GM21526 (cell line): ENCODE measurements around the gene RSBN1.
"Not testable (repeated sequence)": the region's sequence is repeated elsewhere in the genome, so short reads cannot be mapped to it uniquely, and the experiment has no call there.

Experiments
- ATAC-seq: cut with Tn5 transposase; IDR thresholded peaks from one replicate; pipeline ENCODE4 v1.9.1; 2021; ENCODE audit warnings: moderate library complexity; ENCODE audit not compliant: unreplicated experiment, low FRiP score

Gene RSBN1

GRCh38 chr1:113811888-113812660, at the start of gene RSBN1:
Gene RSBN1 (minus strand): TSS chr1:113812476. CDS start chr1:113812412, 64 bp downstream.
- ATAC-seq = peak; percentile 89

DNA sequence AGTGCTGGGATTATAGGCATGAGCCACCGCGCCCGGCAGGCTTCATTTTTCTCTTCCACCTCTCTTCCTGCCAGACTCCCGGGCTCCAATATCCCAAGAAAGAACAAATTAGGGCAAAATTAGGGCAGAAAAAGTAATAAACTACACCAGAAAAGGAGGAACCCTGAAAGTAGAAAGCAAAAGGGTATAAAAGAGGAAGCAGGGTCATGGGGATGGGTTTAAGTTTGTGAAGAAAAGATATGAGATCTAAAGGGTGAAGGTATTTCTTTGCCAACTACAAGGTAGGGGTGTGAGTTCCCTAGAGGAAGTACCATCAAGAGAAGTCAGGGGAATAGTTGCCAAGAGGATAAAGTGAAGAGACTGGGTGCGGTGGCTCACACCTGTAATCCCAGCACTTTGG, 49.4 kb upstream of the RSBN1 start:
- ATAC-seq = no peak

DNA sequence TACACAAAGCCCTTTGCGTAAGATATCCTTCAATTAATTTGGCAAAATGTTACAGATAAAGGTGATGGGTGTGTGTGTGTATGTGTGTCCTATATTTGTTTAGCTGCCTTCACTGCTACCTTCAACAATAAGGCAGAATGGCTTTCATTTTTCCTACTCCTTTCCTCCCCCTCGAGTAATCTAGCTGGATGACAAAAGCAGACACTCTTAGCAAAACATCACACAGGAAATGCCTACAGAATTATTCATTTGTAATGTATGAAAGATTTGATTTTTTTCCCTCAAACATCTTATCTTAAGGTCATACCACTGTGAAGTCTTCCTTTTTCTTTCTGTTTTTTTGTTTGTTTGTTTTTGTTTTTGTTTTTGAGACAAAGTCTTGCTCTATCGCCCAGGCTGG, 48.6 kb upstream of the RSBN1 start:
- no peak for ATAC-seq

DNA sequence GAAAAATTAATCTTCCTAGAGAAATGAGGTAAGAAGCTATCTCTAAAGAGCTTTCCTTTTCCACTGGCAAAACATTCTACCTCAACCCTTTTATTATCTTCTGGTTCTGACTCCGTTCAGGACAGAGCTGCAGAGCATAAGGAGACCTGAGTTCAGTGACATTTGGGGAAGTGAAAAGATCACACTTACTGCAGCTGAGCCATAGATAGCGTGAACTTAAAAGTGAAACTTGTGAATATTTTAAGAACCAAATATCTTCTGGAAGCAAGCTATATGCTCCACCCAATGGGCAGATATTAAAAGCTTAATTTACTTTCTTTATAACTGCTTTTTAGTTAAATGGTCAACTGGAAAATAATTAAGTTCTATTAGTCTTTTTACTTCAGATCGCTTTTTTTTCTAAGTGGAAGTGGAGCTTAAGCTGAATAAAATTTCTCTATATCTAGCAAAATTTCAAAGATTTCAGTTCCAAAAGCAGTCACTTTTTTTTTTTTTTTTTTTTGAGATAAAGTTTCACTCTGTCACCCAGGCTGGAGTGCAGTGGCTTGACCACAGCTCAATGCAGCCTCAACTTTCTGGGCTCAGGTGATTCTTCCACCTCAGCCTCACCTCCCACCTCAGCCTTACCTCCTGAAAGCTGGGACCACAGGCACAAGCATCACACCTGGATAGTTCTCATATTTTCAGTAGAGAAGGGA, 47.4 kb upstream of the RSBN1 start:
- ATAC-seq = peak; percentile 87

DNA sequence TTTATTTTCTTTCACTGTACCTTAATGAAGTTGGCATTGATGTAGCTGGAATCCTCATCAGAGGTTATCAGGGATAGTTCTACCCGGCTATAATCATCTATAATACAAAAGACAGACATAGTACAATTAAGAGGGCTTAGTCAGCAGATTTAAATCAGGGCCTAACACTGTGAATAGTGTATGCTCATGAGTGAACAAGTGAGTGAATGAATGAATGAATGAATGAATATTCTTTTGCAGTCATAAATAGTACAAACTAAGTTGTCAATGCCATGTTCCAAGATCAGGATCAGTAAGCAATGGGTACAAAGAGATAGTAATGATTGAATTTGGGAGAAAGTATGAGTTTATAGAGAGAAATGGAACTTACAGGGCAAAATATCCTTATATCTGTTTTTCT, 46.7 kb upstream of the RSBN1 start:
- ATAC-seq = no peak

DNA sequence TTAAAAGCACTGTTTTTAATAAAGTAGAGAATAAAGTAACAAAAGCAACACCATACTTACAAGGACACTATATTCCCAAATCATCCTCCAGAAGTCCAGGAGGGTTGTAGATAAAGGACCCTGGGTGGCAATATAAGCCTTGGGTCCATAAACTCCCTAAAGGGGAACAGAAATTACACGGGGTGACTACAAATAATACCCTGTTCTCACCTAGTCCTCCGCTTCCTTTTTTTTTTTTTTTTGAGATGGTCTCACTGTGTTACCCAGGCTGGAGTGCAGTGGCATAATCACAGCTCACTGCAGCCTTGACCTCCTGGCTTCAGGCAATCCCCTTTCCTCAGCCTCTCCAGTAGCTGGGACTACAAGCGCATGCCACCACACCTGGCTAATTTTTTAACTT, 46.1 kb upstream of the RSBN1 start:
- no peak for ATAC-seq

DNA sequence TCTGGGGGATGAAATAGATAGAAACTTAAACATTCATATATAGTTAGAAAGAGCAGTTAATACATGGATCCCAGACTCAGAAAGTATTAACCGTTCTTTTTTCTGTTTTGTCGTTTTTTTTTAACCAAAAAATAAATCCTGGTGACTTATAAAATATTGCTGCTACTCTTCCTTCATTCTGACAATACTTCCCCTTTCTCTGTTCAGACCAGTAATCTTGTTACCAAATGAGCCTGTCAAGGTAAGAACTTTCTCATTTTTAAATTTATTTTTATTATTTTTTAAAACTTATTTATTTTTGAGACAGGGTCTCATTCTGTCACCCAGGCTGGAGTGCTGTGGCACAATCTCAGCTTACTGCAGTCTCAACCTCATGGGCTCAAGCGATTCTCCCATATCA, 45.5 kb upstream of the RSBN1 start:
- no peak for ATAC-seq

- no peak for ATAC-seq
Measured at GRCh38 chr1:113856401-113856790, 44.1 kb upstream of the RSBN1 start.

DNA sequence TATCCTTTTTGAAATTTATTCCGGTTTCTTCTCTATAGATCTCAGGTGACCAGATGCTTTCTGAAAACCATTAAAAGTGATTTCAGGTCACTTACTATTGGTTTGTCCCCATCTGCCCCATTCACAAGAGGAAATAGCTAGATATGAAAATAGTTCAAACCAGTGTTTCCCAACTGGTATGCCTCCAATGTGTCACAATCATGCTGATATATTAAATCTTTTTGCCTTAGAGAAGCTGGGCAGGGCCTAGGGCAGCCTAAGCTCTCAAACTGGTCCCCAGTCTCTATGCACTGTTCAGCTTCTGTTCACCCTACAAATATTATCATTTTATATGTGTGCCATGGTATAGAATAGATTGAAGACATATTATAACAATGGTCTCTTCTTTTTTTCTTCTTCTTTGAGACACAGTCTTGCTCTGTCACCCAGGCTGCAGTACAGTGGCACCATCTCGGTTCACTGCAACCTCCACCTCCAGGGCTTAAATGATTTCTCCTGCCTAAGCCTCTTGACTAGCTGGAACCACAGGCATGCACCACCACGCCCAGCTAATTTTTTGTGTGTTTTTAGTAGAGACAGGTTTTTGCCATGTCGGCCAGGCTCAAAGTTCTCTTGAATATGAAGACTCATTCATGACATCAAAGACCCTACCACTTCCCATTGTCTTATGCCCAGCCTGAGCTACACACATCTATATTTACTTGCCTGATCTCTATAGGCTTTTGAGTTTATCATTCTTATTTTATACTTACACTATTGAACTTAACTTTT, 43.5 kb upstream of the RSBN1 start:
- ATAC-seq = no peak

DNA sequence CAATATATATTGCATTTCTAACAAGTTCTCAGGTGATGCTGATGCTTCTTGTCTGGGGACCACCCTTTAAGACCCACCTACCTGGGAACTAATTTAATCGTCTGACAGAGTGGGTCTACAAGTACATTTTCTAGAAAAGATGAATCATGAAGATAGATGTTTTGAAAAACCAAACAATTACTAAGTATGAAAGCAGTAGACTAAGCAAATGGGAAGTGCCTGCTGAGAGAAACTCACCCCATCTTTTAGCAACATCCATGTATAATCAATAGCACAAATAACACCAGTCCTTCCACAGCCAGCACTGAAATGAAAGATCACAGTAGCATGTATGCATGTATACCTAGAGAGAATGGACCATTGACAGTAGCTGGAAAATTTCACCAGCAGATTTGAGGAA, 42.0 kb upstream of the RSBN1 start:
- no peak for ATAC-seq

GRCh38 chr1:113852694-113853093, 40.4 kb upstream of the RSBN1 start:
- ATAC-seq = not testable (repeated sequence)

DNA sequence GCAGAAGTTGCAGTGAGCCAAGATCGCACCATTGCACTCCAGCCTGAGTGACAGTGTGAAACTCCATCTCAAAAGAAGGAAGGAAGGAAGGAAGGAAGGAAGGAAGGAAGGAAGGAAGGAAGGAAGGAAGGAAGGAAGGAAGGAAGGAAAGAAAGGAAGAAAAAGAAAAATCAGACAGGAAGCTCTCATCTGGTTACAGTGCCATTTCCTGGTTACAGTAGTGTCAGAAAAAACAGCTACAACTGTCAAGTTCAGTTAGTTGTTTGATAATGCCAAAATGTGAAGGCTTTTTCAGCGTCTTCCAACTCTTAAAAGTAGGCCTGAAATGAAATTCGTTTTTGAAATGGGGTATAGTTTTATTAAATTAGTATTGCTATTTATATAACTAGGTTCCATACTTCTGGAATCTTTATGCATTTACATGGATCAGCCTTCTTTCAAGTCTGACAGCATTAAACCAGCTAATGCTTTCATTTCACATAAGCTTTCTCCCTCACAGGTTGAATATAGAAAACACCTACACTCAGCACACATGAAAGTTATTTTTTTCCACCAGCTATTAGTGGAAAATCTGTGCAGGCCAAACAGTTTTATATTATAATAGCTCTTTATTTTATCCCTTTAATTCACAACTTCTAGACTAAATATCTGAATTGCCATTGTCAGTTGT, 38.0 kb upstream of the RSBN1 start:
- ATAC-seq = no peak

DNA sequence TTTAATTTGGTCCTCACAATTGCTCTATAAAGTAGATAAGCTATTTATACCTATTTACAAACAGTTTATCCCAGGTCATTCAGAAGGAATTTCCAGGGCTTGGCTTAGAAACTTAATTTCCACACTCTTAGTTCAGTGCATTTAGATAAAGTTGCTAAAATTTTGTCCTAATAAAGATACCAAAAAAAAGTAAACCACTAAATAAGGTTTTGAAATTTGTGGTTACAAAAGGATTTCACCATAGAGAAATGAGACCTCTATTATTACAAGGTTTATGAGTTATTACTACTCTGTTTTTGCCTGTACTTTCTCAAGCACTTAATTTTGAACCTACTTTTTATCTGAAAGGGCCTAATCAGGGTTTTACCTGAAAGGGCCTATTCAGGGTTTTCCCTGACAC, 36.8 kb upstream of the RSBN1 start:
- no peak for ATAC-seq

DNA sequence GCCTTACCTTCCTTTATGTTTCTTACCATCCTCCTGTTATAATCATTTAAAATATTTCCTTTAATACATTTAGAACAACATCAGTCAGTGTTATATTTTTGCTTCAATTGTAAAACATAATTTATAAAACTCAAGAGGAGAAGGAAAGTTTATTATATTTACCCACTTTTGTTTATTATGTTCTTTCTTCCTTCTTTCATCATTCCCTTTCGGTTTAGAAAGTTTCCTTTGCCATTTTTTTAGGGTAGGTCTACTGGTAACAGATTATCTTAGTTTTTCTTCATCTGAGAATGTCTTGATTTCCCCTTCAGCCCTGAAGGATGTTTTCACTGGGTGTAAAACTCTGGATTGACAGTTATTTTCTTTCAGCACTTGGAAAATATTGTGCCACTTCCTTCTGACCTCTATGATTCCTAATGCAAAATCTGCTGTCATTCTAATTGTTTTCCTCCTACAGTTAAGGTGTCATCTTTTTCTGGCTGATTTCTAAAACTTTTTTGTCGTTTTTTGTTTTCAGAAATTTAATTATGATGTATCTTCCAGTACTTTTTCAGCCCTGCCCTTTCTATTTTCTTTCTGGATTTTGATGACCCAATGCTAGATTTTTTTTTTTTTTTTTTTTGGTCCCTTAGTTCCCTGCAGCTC, 34.2 kb upstream of the RSBN1 start:
- ATAC-seq = no peak

DNA sequence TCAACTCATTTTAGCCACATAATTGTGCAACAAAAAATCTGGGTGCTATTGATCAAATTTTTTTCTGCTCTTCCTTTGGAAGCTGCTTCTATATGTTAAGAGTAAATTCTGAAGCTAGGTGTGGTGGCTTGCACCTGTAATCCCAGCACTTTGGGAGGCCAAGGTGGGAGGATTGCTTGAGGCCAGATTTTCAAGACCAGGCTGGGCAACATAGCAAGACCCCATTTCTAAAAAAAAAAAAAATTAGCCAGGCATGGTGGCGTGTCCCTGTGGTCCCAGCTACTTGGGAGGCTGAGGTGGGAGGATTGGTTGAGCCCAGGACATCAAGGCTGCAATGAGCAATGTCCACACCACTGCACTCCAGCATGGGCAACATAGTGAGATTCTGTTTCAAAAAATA, 24.3 kb upstream of the RSBN1 start:
- ATAC-seq = no peak

DNA sequence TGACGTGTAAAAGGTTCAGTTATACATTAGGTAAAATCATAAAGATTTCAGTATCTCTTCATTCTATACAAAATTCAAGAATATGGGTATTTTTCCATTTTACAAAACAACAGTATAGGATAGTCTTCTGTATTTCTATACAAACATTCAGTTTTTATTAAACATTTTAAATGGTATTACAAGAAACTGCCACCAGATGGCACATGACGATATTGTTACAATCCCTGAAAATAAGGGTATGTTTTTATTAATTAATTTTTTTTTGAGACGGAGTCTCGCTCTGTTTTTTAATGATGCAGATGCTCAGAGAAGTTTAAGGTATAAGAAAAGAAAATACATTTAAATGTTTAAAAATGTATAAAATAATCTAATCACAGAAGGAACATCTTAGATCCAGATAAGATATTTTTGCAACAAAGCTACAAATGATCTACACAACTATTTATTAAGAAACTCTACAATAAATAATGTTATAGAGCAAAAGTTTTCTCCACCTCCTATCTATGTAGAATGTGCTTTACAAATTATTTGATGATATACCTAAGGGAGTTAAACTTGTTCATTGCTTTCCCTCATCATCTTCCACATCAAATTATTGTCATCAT, 23.5 kb upstream of the RSBN1 start:
- ATAC-seq = no peak

- ATAC-seq = no peak
Measured at GRCh38 chr1:113834716-113835115, 22.4 kb upstream of the RSBN1 start.

GRCh38 chr1:113830039-113830438, 17.8 kb upstream of the RSBN1 start:
- no peak for ATAC-seq

DNA sequence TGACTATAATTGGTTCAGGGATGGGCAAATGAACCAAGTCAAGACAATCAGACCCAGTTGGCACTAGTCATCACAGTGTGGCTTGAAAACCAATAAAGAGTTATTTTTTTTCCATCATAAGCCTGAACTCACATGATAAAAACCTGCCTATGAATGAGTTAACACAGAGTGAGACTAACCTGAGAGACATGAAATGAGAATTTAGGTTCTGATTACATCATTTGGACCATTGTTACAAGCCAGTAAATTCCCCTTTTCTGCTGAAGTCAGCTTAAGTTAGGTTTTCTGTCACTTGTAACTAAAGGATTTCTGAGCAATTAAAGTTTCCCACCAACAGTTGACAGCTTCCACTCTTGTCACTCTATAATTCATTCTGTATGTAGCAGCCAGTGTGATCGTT, 9.6 kb upstream of the RSBN1 start:
- no peak for ATAC-seq

GRCh38 chr1:113818578-113818977, 6.3 kb upstream of the RSBN1 start:
- ATAC-seq = no peak
